Sigmoid colon (tissue), 7 donors: ENCODE results near the gene CCDC142. TPM values are rescaled to one million over a fixed set of nuclear protein-coding genes. Genes with fewer than 3 reads are reported as not detected.

Experiments
- DNase-seq: peaks from one replicate; pipeline ENCODE4 v3.0.0-alpha.2; 2019
- H3K27ac ChIP-seq, 4 donors: fragments of 200-600 bp; sonication (generic); one replicate each; pipeline ENCODE4 v1.5.1; 2016 to 2019; ENCODE audit warnings: mild to moderate bottlenecking in 1 of 4
- H3K27me3 ChIP-seq, 3 donors: fragments of 200-600 bp; sonication (generic); one replicate each; pipeline ENCODE4 v1.5.1; 2019; ENCODE audit warnings: mild to moderate bottlenecking in 1 of 3
- H3K36me3 ChIP-seq, 4 donors: fragments of 200-600 bp; sonication (generic); one replicate each; pipeline ENCODE4 v1.5.1; 2016 to 2019
- H3K4me1 ChIP-seq, 4 donors: fragments of 200-600 bp; sonication (generic); one replicate each; pipeline ENCODE4 v1.5.1; 2017 to 2019
- H3K4me3 ChIP-seq, 4 donors: fragments of 200-600 bp; sonication (generic); one replicate each; pipeline ENCODE4 v1.5.1; 2017 to 2019; ENCODE audit warnings: mild to moderate bottlenecking in 2 of 4, moderate library complexity in 1 of 4
- H3K9me3 ChIP-seq, 4 donors: fragments of 200-600 bp in 3 of 4; sonication (generic) in 3 of 4; one replicate each; pipeline versions ENCODE4 v1.5.1 to v1.6.1; 2013 to 2019
- CTCF ChIP-seq, 4 experiments: fragments of 450-650 bp in 3 of 4; fragments of 200-600 bp in 1 of 4; IDR thresholded peaks; one replicate each; pipeline ENCODE4 v1.5.1; 2016 to 2019; ENCODE audit warnings: antibody characterized with exemption in 4 of 4, mild to moderate bottlenecking in 3 of 4, moderate library complexity in 2 of 4
- EP300 ChIP-seq, 4 donors: sonication (generic); formaldehyde crosslinking; IDR thresholded peaks; one replicate each; pipeline ENCODE4 v1.6.1; 2017; ENCODE audit warnings: antibody characterized with exemption in 4 of 4
- POLR2A ChIP-seq, 2 donors: fragments of 450-650 bp; IDR thresholded peaks; one replicate each; pipeline ENCODE4 v1.6.1; 2016; ENCODE audit warnings: antibody characterized with exemption in 2 of 2, mild to moderate bottlenecking in 2 of 2, moderate library complexity in 2 of 2
- POLR2AphosphoS5 ChIP-seq, 4 donors: sonication (generic); formaldehyde crosslinking; IDR thresholded peaks; one replicate each; pipeline ENCODE4 v1.6.1; 2017; ENCODE audit warnings: antibody characterized with exemption in 4 of 4
- WGBS, 2 donors: extraction: QIAGEN DNeasy Blood & Tissue Kit; methylation state at CpG; one replicate each; pipeline ENCODE4 v1.1.7; 2013; 5-methylcytosine and 5-hydroxymethylcytosine counted together
- intact Hi-C: fragments of 100-400 bp; cut with DNase I; formaldehyde crosslinking; loops from one replicate; pipeline ENCODE4 v1.15.1; 2023
- polyA plus RNA-seq, 3 donors: library from polyadenylated mRNA; stranded (reverse); fragments of 200-250 nt; gene quantifications; one replicate each; pipeline ENCODE4 v1.2.3, GENCODE V29; 2013
- total RNA-seq, 4 donors: library from RNA; depleted of rRNA; stranded (reverse); fragments of >200 nt; gene quantifications; one replicate each; pipeline ENCODE4 v1.1.0, GENCODE V29; 2016
- donor health status: healthy with polysubstance abuse.
- donor health status: Bipolar disorder and iron deficiency.
- donor health status: healthy.

The CCDC142 gene
- total and polyA plus RNA-seq, 7 donors: 1.8 to 20.9 (median 16.4) TPM

DNA sequence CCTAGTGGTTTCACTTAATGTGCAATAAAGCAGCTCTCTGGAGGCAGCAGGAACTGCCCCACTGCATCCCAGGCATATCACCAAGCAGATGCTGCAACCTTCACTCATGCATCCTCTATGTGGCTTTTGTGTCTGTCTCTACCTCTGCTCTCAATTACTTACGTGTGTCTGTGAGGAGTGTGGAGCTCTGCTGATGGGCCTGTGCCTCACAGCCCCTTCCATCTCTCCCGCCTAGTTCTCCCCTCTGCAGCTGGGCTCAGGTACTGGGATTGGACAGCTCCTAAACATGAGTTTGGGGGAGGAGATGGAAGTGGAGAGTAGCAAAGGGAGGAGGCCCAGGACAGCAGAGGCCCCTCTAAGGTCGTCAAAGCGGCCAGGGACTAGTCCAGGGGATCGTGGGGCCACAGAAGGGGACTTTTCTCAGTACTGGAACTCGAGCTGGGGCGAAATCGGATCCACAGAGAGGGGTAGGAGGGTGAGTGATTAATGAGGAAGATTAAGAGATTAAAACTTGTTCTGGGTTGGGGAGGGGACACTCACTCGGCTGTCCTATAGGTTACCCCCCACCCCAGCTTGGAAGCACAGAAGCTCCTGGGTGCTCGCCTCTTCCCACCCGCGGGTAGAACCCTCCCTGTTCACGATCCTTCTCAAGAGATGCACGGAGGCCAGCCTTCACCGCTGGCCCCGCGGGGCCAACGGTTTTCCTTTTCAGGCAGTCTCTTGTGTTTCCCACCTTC, 18.7 kb upstream of the CCDC142 start:
- TF ChIP-seq POLR2AphosphoS5 (IDR thresholded peaks at IDR 0.05): no peak
- no peak for TF ChIP-seq CTCF (IDR thresholded peaks at IDR 0.05)
- no peak for TF ChIP-seq POLR2A (IDR thresholded peaks at IDR 0.05)
- no peak for TF ChIP-seq EP300 (IDR thresholded peaks at IDR 0.05)
- H3K27ac ChIP-seq: no peak overlapping the region
- peaks cover 0 to 63% (median 53%) of the 10 kb centered on the region in 4 donors for H3K4me1 ChIP-seq
- 79 to 86% methylated on average over 18 of the region's 18 CpGs for WGBS, 2 donors
- intact Hi-C loops: no loop called here
- no peak for DNase-seq
- peaks cover 0 to 20% (median 12%) of the 10 kb centered on the region in 4 donors for H3K36me3 ChIP-seq
- no peaks in the 10 kb centered on the region for H3K9me3 ChIP-seq
- H3K27me3 ChIP-seq: peaks cover 49 to 99% (median 55%) of the 10 kb centered on the region in 3 donors
- no peak overlapping the region for H3K4me3 ChIP-seq

DNA sequence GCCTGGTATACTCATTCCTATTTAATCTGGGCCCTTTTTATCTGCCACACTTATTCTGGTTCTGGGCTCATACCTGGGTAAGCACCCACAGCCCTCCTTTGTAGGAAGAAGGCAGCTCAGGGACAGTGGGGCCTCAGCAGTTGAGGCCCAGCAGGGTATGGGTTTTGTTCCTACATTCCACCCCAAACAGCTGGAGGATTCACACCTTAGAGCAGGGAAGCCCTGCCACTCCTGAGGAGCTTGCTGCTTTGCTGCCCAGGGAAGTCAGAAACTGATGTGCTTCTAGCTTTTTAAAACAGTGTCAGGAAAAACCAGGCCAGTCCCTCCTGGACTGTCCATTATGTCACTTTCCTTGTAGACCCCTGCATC, 17.8 kb upstream of the CCDC142 start:
- Histone ChIP-seq H3K4me1 (peaks cover 0 to 54% (median 44%) of the 10 kb centered on the region in 4 donors), H3K36me3 (peaks cover 0 to 13% (median 8%) of the 10 kb centered on the region in 4 donors), H3K27ac (no peak overlapping the region), H3K9me3 (no peaks in the 10 kb centered on the region), H3K27me3 (peaks cover 49 to 90% (median 55%) of the 10 kb centered on the region in 3 donors), H3K4me3 (no peak overlapping the region)
- TF ChIP-seq EP300 (IDR thresholded peaks at IDR 0.05) (no peak), POLR2AphosphoS5 (IDR thresholded peaks at IDR 0.05) (no peak), CTCF (IDR thresholded peaks at IDR 0.05) (no peak), POLR2A (IDR thresholded peaks at IDR 0.05) (no peak)
- intact Hi-C loops: no loop called here
- no peak for DNase-seq

GRCh38 chr2:74499940-74500577, 17.3 kb upstream of the CCDC142 start:
- DNase-seq: no peak
- peaks cover 0 to 50% (median 39%) of the 10 kb centered on the region in 4 donors for H3K4me1 ChIP-seq
- H3K27me3 ChIP-seq: peaks cover 49 to 85% (median 55%) of the 10 kb centered on the region in 3 donors
- H3K9me3 ChIP-seq: no peaks in the 10 kb centered on the region
- H3K36me3 ChIP-seq: peaks cover 0 to 8% (median 3%) of the 10 kb centered on the region in 4 donors
- intact Hi-C loops: no loop called here
- peak overlapping the region in 2 of 4 donors; percentile 36 to 44 for H3K4me3 ChIP-seq
- 62 to 65% methylated on average over 15 of the region's 15 CpGs for WGBS, 2 donors
- no peak for TF ChIP-seq POLR2AphosphoS5 (IDR thresholded peaks at IDR 0.05)
- TF ChIP-seq CTCF (IDR thresholded peaks at IDR 0.05): no peak
- TF ChIP-seq POLR2A (IDR thresholded peaks at IDR 0.05): no peak
- no peak for TF ChIP-seq EP300 (IDR thresholded peaks at IDR 0.05)
- no peak overlapping the region for H3K27ac ChIP-seq

- Histone ChIP-seq H3K4me1 (peaks cover 0 to 45% (median 39%) of the 10 kb centered on the region in 4 donors), H3K4me3 (peak within 1 kb of the TSS in 2 of 4 donors; percentile 36 to 44), H3K27me3 (peaks cover 49 to 78% (median 55%) of the 10 kb centered on the region in 3 donors), H3K36me3 (peaks cover 0 to 2% (median 0%) of the 10 kb centered on the region in 4 donors), H3K9me3 (no peaks in the 10 kb centered on the region), H3K27ac (no peak within 1 kb of the TSS)
- intact Hi-C loops: no loop called here
- TF ChIP-seq CTCF (IDR thresholded peaks at IDR 0.05): no peak
- TF ChIP-seq POLR2AphosphoS5 (IDR thresholded peaks at IDR 0.05): no peak
- TF ChIP-seq EP300 (IDR thresholded peaks at IDR 0.05): no peak
- TF ChIP-seq POLR2A (IDR thresholded peaks at IDR 0.05): no peak
- no peak for DNase-seq
- WGBS, 2 donors: 2 to 3% methylated on average over 65 of the region's 65 CpGs
Observed at GRCh38 chr2:74499267-74499939, 16.6 kb upstream of the CCDC142 start, which contains the start of gene LBX2. LBX2 (minus strand) TSS chr2:74499603; CDS start chr2:74499537, 66 bp downstream.
